SH-SY5Y (cell line): ENCODE data around the gene LMX1B.

Experiments used
- GATA2 ChIP-seq: IDR thresholded peaks from 2 replicates; pipeline ENCODE4 v1.6.1; 2011; ENCODE audit warnings: mild to moderate bottlenecking, low read depth, low read length
- GATA3 ChIP-seq: IDR thresholded peaks from 2 replicates; pipeline ENCODE4 v1.6.1; 2011; ENCODE audit warnings: low read depth, mild to moderate bottlenecking, low read length, moderate library complexity

GRCh38 chr9:126692041-126692758 lies 78.5 kb downstream of the LMX1B start:
- no peak for TF ChIP-seq GATA3
- TF ChIP-seq GATA2 = no peak
